Natural killer cell (primary cell): ENCODE measurements around the gene SPDEF. TPM values are rescaled to one million over a fixed set of nuclear protein-coding genes. Genes with fewer than 3 reads are reported as not detected.

Experiments used
- ATAC-seq, 3 donors: fragments of 150-1000 bp in 2 of 3; fragments of 200-7000 bp in 1 of 3; cut with Tn5 transposase; 1 replicate in 1 of 3; 2 replicates in 2 of 3; pipeline ENCODE4 v1.10.0; 2021; ENCODE audit warnings: mild to moderate bottlenecking in 2 of 3, moderate library complexity in 2 of 3
- DNase-seq, 2 donors: peaks; one replicate each; pipeline versions ENCODE4 v3.0.0 to v3.0.0-alpha.2; 2013 to 2021; ENCODE audit warnings: mixed read lengths in 1 of 2
- H3K27ac ChIP-seq: one replicate; pipeline ENCODE4 v1.5.1; 2013; ENCODE audit warnings: mild to moderate bottlenecking, low read length
- H3K27me3 ChIP-seq: one replicate; pipeline ENCODE4 v1.6.1; 2013; ENCODE audit warnings: low read length; ENCODE audit not compliant: control insufficient read depth, insufficient read depth
- H3K36me3 ChIP-seq: one replicate; pipeline ENCODE4 v1.6.1; 2013; ENCODE audit warnings: low read length; ENCODE audit not compliant: control insufficient read depth, insufficient read depth
- H3K4me1 ChIP-seq: one replicate; pipeline ENCODE4 v1.6.1; 2013; ENCODE audit warnings: low read length; ENCODE audit not compliant: control insufficient read depth, insufficient read depth
- H3K4me3 ChIP-seq: one replicate; pipeline ENCODE4 v1.5.1; 2013; ENCODE audit warnings: low read length
- H3K9me3 ChIP-seq: one replicate; pipeline ENCODE4 v1.6.1; 2013; ENCODE audit warnings: low read length; ENCODE audit not compliant: control insufficient read depth, insufficient read depth
- H3K27ac Mint-ChIP-seq, 2 donors: one replicate each; pipeline ENCODE4 v1.8.0; 2022; ENCODE audit warnings: mild to moderate bottlenecking in 2 of 2, mixed read lengths in 2 of 2, moderate library complexity in 1 of 2
- H3K27me3 Mint-ChIP-seq, 2 donors: one replicate each; pipeline ENCODE4 v1.8.0; 2022; ENCODE audit warnings: low read depth in 2 of 2, mixed read lengths in 2 of 2
- H3K36me3 Mint-ChIP-seq: one replicate; pipeline ENCODE4 v1.8.0; 2022; ENCODE audit warnings: mixed read lengths
- H3K4me1 Mint-ChIP-seq, 2 donors: one replicate each; pipeline ENCODE4 v1.8.0; 2022; ENCODE audit warnings: mixed read lengths in 2 of 2
- H3K4me3 Mint-ChIP-seq: one replicate; pipeline ENCODE4 v1.8.0; 2022; ENCODE audit warnings: mild to moderate bottlenecking, moderate library complexity, mixed read lengths
- H3K9me3 Mint-ChIP-seq, 2 donors: one replicate each; pipeline ENCODE4 v1.8.0; 2022; ENCODE audit warnings: mixed read lengths in 2 of 2
- CTCF ChIP-seq: fragments of 200-600 bp; IDR thresholded peaks from one replicate; pipeline ENCODE4 v1.8.0; 2022; ENCODE audit warnings: antibody characterized with exemption
- WGBS: methylation state at CpG from one replicate; pipeline ENCODE4 v1.1.7; 2013; ENCODE audit warnings: missing lambda C conversion rate; ENCODE audit not compliant: insufficient coverage; 5-methylcytosine and 5-hydroxymethylcytosine counted together
- intact Hi-C: fragments of 100-400 bp; cut with micrococcal nuclease; formaldehyde crosslinking; loops from one replicate; pipeline ENCODE4 v1.14.2; 2022
- total RNA-seq, 4 donors: library from RNA; stranded (reverse); fragments of 120-200 nt in 1 of 4; gene quantifications; one replicate each; pipeline versions ENCODE4 v1.2.3 to v1.2.4, GENCODE V29; 2013 to 2022

SPDEF gene
- total RNA-seq, 3 donors from 2014 or later (not counting 1 experiment from before 2014, with no cell fraction given) = 0.25 to 0.68 (median 0.45) TPM

- DNase-seq (no peak), ATAC-seq (no peak)
- no peak for TF ChIP-seq CTCF
- Mint-ChIP-seq H3K27ac (peak overlapping the region in 1 of 2 donors; percentile 57), H3K27me3 (no peaks in the 10 kb centered on the region), H3K4me1 (peaks cover 14 to 34% of the 10 kb centered on the region in 2 donors), H3K9me3 (no peaks in the 10 kb centered on the region), H3K4me3 (no peak overlapping the region), H3K36me3 (no peaks in the 10 kb centered on the region)
- Histone ChIP-seq H3K27ac (no peak overlapping the region), H3K4me1 (no peaks in the 10 kb centered on the region), H3K4me3 (no peak overlapping the region), H3K27me3 (no peaks in the 10 kb centered on the region), H3K9me3 (no peaks in the 10 kb centered on the region), H3K36me3 (peaks cover 28% of the 10 kb centered on the region)
- intact Hi-C loops = no loop called here
- WGBS = 87% methylated on average over 3 of the region's 4 CpGs
Measured at GRCh38 chr6:34585512-34586061, 29.5 kb upstream of the SPDEF start.

GRCh38 chr6:34585108-34585507 is 29.0 kb upstream of the SPDEF start:
- peaks cover 28% of the 10 kb centered on the region for H3K36me3 ChIP-seq
- H3K27ac ChIP-seq = no peak overlapping the region
- 100% methylated on average over 2 of the region's 2 CpGs for WGBS
- Mint-ChIP-seq H3K4me3 (no peak overlapping the region), H3K9me3 (no peaks in the 10 kb centered on the region), H3K27me3 (no peaks in the 10 kb centered on the region), H3K4me1 (peaks cover 9 to 31% of the 10 kb centered on the region in 2 donors), H3K36me3 (no peaks in the 10 kb centered on the region), H3K27ac (peak overlapping the region in 1 of 2 donors; percentile 57)
- intact Hi-C loops = no loop called here
- TF ChIP-seq CTCF = no peak
- no peak overlapping the region for H3K4me3 ChIP-seq
- H3K9me3 ChIP-seq = no peaks in the 10 kb centered on the region
- H3K27me3 ChIP-seq = no peaks in the 10 kb centered on the region
- DNase-seq = no peak
- no peak for ATAC-seq
- no peaks in the 10 kb centered on the region for H3K4me1 ChIP-seq

- Mint-ChIP-seq H3K4me1 (peaks cover 5 to 30% of the 10 kb centered on the region in 2 donors), H3K36me3 (no peaks in the 10 kb centered on the region), H3K27ac (peak overlapping the region in 1 of 2 donors; percentile 57), H3K4me3 (no peak overlapping the region), H3K27me3 (no peaks in the 10 kb centered on the region), H3K9me3 (no peaks in the 10 kb centered on the region)
- H3K4me1 ChIP-seq = no peaks in the 10 kb centered on the region
- H3K27ac ChIP-seq = no peak overlapping the region
- ATAC-seq (no peak), DNase-seq (peak in 1 of 2 donors; percentile 17)
- no peak overlapping the region for H3K4me3 ChIP-seq
- TF ChIP-seq CTCF = no peak
- intact Hi-C loops = no loop called here
- H3K9me3 ChIP-seq = no peaks in the 10 kb centered on the region
- H3K27me3 ChIP-seq = no peaks in the 10 kb centered on the region
- peaks cover 26% of the 10 kb centered on the region for H3K36me3 ChIP-seq
- 97% methylated on average over 9 of the region's 9 CpGs for whole genome bisulfite sequencing
Measured at GRCh38 chr6:34584694-34585093, 28.6 kb upstream of the SPDEF start.
